Measurements from ENCODE around the gene NECTIN1.

DNA sequence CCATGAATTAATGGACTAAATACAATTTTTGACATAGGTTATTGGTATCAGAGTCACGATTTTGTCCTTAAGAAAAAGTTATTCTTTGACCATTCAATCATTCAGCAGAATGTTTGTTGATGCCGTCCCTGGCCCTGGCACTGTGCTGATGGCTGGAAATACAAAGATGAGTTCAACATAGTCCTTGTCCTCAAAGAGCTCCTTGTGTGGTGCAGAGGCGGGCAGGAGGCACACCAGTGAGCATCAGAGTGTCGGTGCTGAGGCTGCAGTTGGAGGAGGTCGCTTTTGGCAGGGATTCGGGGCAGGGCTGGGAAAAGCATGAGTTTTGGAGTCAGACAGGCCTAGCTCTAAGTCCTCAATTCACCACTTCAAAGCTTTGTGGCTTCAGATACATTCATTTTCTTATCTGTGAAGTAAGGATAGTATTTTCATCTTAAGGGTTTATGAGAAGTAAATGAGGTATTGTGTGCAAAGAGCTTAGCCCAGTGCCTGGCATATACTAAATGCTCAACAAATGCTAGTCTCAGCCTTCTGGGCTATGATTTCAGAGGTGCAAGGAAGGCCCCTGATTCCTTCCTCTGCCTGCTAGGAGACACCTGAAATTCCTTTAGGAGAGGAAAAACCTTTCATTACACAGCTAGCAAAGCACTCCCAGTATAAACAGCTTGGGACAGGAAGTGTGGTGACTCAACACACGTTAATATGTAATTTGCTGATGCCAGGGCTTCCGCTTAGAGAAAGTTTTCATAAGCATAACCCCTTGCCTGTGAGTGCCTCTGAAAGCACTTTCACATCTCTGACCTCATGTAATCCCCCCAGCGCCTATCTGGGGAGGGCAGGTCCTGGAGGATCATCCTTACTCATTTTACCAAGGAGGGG, 113.8 kb downstream of the NECTIN1 start:
- TF ChIP-seq EZH2 (IDR thresholded peaks at IDR 0.05; ENCODE audit: insufficient read depth, poor library complexity, severe bottlenecking) (no peak), EZH2phosphoT487 (IDR thresholded peaks at IDR 0.05; ENCODE audit: insufficient read depth, low read depth) (no peak)
